NCI-H69 (cell line): Measurements from ENCODE around the gene PLAAT3.
"Not testable (repeated sequence)": the region's sequence is repeated elsewhere in the genome, so short reads cannot be mapped to it uniquely, and the experiment has no call there.

Experiments used
- DNase-seq: peaks from one replicate; lab custom pipeline; 2025; lab: John Stamatoyannopoulos, UW

Gene PLAAT3

GRCh38 chr11:63608353-63609345 lies 5.6 kb downstream of the PLAAT3 start:
- no peak for DNase-seq

- no peak for DNase-seq
These were observed 11.1 kb downstream of the PLAAT3 start for GRCh38 chr11:63603180-63603518.

- not testable (repeated sequence) for DNase-seq
These were observed 11.7 kb downstream of the PLAAT3 start for GRCh38 chr11:63602290-63603179.

GRCh38 chr11:63599211-63600122 lies 14.8 kb downstream of the PLAAT3 start:
- DNase-seq = no peak

DNA sequence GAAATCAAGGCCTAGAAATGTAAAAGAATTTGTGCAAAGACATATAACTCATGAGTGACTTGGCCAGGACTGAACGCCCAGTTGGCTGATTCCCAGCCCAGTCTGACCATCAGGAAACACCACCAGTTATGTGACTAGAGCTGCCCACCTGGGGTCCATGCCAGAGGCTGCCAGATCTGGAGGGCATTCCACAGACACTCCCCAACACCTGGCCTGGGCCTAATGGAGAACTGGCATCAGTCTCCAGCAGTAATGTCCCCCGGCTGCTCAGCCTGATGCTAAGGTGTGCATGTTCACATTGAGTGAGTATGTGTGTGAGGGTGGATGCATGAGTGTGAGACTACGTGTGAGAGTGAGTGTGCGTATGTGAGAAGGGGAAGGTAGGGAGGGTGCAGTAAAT lies 15.7 kb downstream of the PLAAT3 start:
- DNase-seq = no peak

GRCh38 chr11:63595296-63595695 lies 18.9 kb downstream of the PLAAT3 start:
- DNase-seq = no peak

GRCh38 chr11:63592975-63593395 lies 21.2 kb downstream of the PLAAT3 start:
- DNase-seq = no peak

DNA sequence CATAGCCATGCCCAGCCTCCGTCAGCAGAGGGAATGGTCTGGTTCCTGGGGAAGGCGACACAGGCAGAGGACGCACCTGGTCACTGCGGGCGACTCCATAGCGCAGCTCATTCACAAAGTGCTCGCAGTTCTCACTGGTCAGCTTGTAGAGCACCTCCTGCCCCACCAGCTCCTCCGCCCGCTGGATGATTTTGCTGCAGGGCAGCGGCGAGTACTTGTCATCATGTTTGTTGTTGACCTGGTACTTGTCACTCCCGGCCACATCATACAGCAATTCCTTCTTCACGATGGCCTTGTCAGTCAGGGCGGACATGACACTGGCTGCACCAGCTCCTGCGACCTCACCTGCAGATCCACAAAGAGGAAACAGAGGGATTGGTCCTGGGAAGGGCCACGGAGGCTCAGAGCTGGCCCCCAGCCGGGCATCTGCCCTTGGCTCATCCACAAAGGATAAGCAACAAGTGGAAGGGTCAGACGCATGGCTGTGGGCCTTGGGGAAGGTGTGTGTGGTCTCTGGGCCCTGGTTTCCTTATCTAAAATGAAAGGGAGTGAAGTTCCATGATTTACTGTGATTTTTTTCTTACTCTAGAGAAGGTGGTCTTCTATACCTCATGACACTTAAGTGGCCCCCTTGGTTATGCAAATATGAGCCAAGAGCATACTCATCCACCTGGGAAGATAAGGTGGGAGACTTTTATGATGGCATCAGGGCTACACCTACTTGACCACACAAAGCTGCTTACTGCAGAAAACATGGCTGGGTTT lies 24.0 kb downstream of the PLAAT3 start:
- no peak for DNase-seq

GRCh38 chr11:63589000-63589399 lies 25.2 kb downstream of the PLAAT3 start:
- DNase-seq = no peak

GRCh38 chr11:63586451-63587166 lies 27.6 kb downstream of the PLAAT3 start:
- DNase-seq = no peak

- no peak for DNase-seq
These were observed 30.9 kb downstream of the PLAAT3 start for GRCh38 chr11:63583357-63583677.

GRCh38 chr11:63581224-63581623 lies 33.0 kb downstream of the PLAAT3 start:
- DNase-seq = not testable (repeated sequence)

- not testable (repeated sequence) for DNase-seq
These were observed 35.4 kb downstream of the PLAAT3 start for GRCh38 chr11:63578882-63579281.

DNA sequence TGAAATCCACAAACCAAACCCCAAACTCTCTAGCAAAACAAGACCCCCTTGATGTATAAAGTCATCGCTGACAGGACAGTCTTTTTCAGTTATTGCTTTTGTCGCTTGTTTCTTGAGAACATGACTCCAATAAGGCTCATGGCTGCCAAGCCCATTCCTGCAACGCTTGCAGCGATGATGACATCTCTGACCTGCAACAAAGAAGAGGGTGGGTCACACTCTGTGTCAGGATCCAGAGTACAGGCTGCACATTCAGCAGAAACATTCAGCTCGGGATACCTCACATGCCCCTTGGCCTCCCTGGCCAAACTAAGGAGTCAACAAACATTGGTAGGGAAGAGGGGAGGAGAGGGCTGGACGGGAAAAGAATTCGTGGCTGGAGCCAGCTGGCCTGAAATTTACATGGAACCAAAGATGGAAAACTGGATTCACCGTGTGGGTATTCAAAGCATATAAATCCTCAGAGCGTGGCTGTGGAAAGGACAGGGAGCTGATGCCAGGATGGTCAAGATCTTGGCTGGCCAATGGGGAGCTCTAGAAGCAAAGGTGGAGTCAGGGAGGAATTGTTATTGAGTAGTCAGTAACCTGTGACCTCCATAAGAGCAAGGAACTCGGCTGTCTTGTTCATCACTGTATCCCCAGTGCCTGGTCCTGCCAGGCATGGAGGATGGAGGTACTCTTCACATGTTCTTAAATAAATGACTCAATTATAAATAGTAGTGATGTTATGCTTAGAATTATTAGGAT lies 39.2 kb downstream of the PLAAT3 start:
- no peak for DNase-seq

DNA sequence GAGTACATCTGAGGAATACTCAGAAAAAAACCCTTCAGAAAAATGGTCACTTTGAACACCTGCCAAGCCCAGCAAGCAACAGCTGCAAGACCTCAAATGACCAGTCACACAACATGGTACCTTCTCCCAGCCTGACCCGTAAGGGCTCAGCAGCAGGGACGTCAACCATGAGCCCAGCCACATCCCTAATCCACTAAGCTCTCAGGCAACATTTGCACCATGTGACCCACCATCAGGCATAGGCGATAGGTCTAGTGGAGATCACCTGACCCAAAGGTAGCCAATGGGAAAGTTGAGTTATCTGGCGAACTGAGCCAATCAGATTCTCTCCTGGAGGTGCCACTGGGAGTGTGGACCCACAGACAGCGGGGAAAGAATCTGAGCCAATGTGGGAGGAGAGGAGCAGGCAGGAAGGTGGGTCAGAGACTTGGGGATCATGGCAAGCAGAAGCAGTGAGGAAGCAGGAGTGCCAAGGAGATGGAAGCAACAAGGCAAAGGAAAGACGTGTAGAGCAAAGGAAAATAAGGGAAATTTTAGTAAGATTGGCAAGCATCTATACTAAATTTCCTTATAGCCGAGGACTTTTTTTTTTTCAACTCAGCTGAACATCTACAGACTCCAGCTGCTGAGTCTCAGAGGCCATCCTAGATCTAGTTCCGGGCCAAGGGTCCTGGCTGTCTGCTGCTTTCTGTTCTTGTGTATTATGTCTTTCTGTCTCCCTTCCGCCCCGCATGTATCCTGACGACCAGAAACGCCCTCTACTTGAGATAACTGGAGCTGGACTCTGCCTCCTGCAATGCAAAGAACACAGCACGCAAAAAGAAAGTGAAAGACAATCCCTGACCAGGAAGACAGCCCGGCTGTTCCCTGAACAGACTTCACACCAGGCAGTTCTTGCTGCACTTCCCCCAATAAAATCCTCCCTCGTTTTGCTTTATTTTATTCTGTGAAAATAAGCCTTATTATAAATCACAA lies 40.1 kb downstream of the PLAAT3 start:
- DNase-seq = peak; percentile 11

DNA sequence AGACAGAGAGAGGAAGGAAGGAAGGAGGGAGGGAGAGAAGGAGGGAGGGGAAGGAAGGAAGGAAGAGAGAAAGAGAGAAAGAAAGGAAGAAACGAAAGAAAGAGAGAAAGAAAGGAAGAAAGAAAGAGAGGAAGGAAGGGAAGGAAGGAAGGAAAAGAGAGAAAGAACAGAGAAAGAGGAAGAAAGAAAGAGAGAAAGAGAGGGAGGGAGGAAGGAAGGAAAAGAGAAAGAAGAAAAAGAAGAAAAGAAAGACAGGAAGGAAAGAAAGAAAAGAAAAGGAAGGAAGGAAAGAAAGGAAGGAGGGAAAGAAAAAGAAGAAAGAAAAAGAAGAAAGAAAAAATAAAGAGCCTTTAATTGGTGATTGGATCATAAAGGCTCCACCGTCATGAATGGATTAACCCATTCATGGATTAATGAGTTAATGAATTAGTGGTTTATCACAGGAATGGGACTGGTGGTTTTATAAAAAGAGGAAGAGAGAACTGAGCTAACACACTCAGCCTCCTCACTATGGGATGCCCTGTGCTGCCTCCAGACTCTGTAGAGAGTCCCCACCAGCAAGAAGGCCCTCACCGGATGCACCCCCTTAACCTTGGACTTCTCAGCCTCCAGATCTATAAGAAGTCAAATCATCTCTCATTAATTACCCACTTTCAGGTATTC lies 42.1 kb downstream of the PLAAT3 start:
- DNase-seq = no peak

- DNase-seq = no peak
These were observed 44.7 kb downstream of the PLAAT3 start for GRCh38 chr11:63569570-63569969.
